WERI-Rb-1 (cell line): ENCODE data around the gene MTURN.

Experiments used
- DNase-seq: peaks from one replicate; pipeline ENCODE4 v3.0.0-alpha.2; 2020
- H3K27ac ChIP-seq: fragments of 250-450 bp; sonication (Bioruptor Pico); 2 replicates; pipeline ENCODE4 v1.5.1; 2020; ENCODE audit warnings: mild to moderate bottlenecking, moderate library complexity
- H3K27me3 ChIP-seq: fragments of 250-450 bp; sonication (Bioruptor Pico); 2 replicates; pipeline ENCODE4 v1.5.1; 2021; ENCODE audit warnings: mild to moderate bottlenecking, low read depth, moderate library complexity; ENCODE audit not compliant: insufficient read depth, severe bottlenecking
- H3K36me3 ChIP-seq: fragments of 250-450 bp; sonication (Bioruptor Pico); 2 replicates; pipeline ENCODE4 v1.5.1; 2020; ENCODE audit warnings: mild to moderate bottlenecking, moderate library complexity
- H3K4me3 ChIP-seq: 2 replicates; pipeline ENCODE4 v1.5.1; 2011; ENCODE audit warnings: low read depth, mild to moderate bottlenecking, control low read depth, low read length
- H3K9me3 ChIP-seq: fragments of 250-450 bp; sonication (Bioruptor Pico); 2 replicates; pipeline ENCODE4 v1.5.1; 2021; ENCODE audit warnings: mild to moderate bottlenecking, moderate library complexity; ENCODE audit not compliant: severe bottlenecking
- CTCF ChIP-seq: IDR thresholded peaks from 2 replicates; pipeline ENCODE4 v1.5.1; 2011; ENCODE audit warnings: low read depth, mild to moderate bottlenecking, control low read depth, inconsistent platforms, low read length

Gene MTURN

GRCh38 chr7:30139836-30140384 lies 5.1 kb downstream of the MTURN start:
- H3K9me3 ChIP-seq, result no peaks in the 10 kb centered on the region
- DNase-seq, result no peak
- H3K27me3 ChIP-seq, result no peaks in the 10 kb centered on the region
- no peak overlapping the region for H3K27ac ChIP-seq
- TF ChIP-seq CTCF, result no peak
- H3K4me3 ChIP-seq, result no peak overlapping the region
- H3K36me3 ChIP-seq, result no peaks in the 10 kb centered on the region

DNA sequence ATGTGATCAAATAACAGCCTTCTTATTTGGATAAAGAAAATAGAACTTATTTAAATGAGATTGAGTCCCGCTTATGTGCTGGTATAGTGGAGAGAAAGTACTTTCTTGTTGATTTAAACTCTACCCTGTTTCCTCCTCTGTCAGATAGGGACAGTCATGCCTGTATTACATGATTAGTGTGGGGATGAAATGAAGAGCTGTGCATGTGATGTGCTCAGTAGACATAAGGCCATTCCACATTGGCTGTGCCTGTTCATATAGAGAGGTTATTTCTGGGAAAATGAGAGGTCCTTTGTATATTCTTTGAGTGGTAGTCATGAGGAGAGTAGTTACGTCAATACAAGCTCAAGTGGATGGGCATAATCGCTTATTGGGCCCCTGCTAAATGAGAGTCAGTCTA lies 5.7 kb downstream of the MTURN start:
- no peak for DNase-seq
- no peak overlapping the region for H3K27ac ChIP-seq
- no peak overlapping the region for H3K4me3 ChIP-seq
- no peak for TF ChIP-seq CTCF
- no peaks in the 10 kb centered on the region for H3K9me3 ChIP-seq
- no peaks in the 10 kb centered on the region for H3K36me3 ChIP-seq
- no peaks in the 10 kb centered on the region for H3K27me3 ChIP-seq

DNA sequence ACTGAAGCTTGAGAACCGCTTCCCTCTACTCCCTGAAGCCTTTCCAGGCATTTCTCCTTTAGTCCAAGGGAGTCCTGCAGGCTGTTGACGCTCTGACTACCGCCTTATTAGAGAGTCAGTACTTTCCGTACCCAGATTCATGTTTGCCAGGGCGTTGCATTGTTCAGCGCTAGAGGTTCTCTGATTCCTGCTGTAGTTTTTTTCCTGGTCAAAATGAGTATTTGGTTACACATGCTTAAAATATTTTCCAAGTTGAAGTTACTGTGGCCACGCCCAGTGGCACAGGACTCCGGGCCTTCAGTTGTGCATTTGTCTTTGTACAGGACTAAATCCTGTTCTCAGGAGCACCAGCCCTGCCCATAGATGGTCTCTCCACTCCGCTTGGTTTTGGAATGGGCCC lies 7.9 kb downstream of the MTURN start:
- Histone ChIP-seq H3K27me3 (no peaks in the 10 kb centered on the region), H3K36me3 (no peaks in the 10 kb centered on the region), H3K9me3 (no peaks in the 10 kb centered on the region), H3K27ac (no peak overlapping the region), H3K4me3 (no peak overlapping the region)
- no peak for TF ChIP-seq CTCF
- no peak for DNase-seq

- Histone ChIP-seq H3K4me3 (no peak overlapping the region), H3K27me3 (no peaks in the 10 kb centered on the region), H3K27ac (no peak overlapping the region), H3K36me3 (no peaks in the 10 kb centered on the region), H3K9me3 (no peaks in the 10 kb centered on the region)
- no peak for TF ChIP-seq CTCF
- DNase-seq, result no peak
Observed at GRCh38 chr7:30143748-30144251, 9.0 kb downstream of the MTURN start.

- Histone ChIP-seq H3K27ac (no peak overlapping the region), H3K9me3 (no peaks in the 10 kb centered on the region), H3K4me3 (no peak overlapping the region), H3K27me3 (no peaks in the 10 kb centered on the region), H3K36me3 (peaks cover 3% of the 10 kb centered on the region)
- TF ChIP-seq CTCF, result no peak
- no peak for DNase-seq
Observed at GRCh38 chr7:30144657-30145306, 10.0 kb downstream of the MTURN start.
